H9 (cell line): ENCODE measurements around the gene ATOX1. TPM values are rescaled to one million over a fixed set of nuclear protein-coding genes. Genes with fewer than 3 reads are reported as not detected.

Source experiments
- DNase-seq: peaks from one replicate; pipeline ENCODE4 v3.0.0-alpha.2; 2017
- H2AFZ ChIP-seq: one replicate; pipeline ENCODE4 v1.6.1; 2013; ENCODE audit warnings: mild to moderate bottlenecking, low read length, control low read depth, moderate library complexity
- H2AK5ac ChIP-seq: 2 replicates; pipeline ENCODE4 v1.6.1; 2013; ENCODE audit warnings: low read length, control low read depth, mixed read lengths; ENCODE audit not compliant: insufficient read length
- H2BK120ac ChIP-seq: one replicate; pipeline ENCODE4 v1.6.1; 2013; ENCODE audit warnings: low read depth, mild to moderate bottlenecking, low read length, control low read depth, inconsistent platforms; ENCODE audit not compliant: poor library complexity, severe bottlenecking
- H2BK12ac ChIP-seq: 2 replicates; pipeline ENCODE4 v1.6.1; 2013; ENCODE audit warnings: low read length, control low read depth, mixed read lengths, low read depth; ENCODE audit not compliant: insufficient read length
- H2BK15ac ChIP-seq: 2 replicates; pipeline ENCODE4 v1.6.1; 2013; ENCODE audit warnings: low read depth, low read length, control low read depth
- H2BK20ac ChIP-seq: one replicate; pipeline ENCODE4 v1.6.1; 2013; ENCODE audit warnings: low read depth, mild to moderate bottlenecking, low read length, control low read depth, inconsistent platforms; ENCODE audit not compliant: poor library complexity, severe bottlenecking
- H2BK5ac ChIP-seq: 2 replicates; pipeline ENCODE4 v1.6.1; 2013; ENCODE audit warnings: low read length, control low read depth, mixed read lengths; ENCODE audit not compliant: insufficient read length
- H3K14ac ChIP-seq: 2 replicates; pipeline ENCODE4 v1.6.1; 2013; ENCODE audit warnings: low read length, control low read depth; ENCODE audit not compliant: insufficient read depth
- H3K18ac ChIP-seq: 2 replicates; pipeline ENCODE4 v1.6.1; 2013; ENCODE audit warnings: low read depth, mild to moderate bottlenecking, mixed read lengths, low read length, control low read depth; ENCODE audit not compliant: insufficient read length
- H3K23ac ChIP-seq: 2 replicates; pipeline ENCODE4 v1.6.1; 2013; ENCODE audit warnings: low read length, control low read depth, mixed read lengths, low read depth; ENCODE audit not compliant: insufficient read length
- H3K23me2 ChIP-seq: 2 replicates; pipeline ENCODE4 v1.6.1; 2013; ENCODE audit warnings: low read depth, mild to moderate bottlenecking, mixed read lengths, low read length, control low read depth; ENCODE audit not compliant: insufficient read length, poor library complexity, severe bottlenecking
- H3K27ac ChIP-seq: 2 replicates; pipeline ENCODE4 v1.5.1; 2013; ENCODE audit warnings: low read length, control low read depth, mixed read lengths, low read depth; ENCODE audit not compliant: insufficient read length
- H3K27me3 ChIP-seq: 2 replicates; pipeline ENCODE4 v1.6.1; 2013; ENCODE audit warnings: low read length, control low read depth, inconsistent platforms; ENCODE audit not compliant: insufficient read depth
- H3K4ac ChIP-seq: 2 replicates; pipeline ENCODE4 v1.6.1; 2013; ENCODE audit warnings: low read depth, mild to moderate bottlenecking, control low read depth, inconsistent platforms, low read length, moderate library complexity
- H3K4me1 ChIP-seq: 2 replicates; pipeline ENCODE4 v1.6.1; 2013; ENCODE audit warnings: low read length, control low read depth, inconsistent platforms; ENCODE audit not compliant: insufficient read depth
- H3K4me2 ChIP-seq: 2 replicates; pipeline ENCODE4 v1.6.1; 2013; ENCODE audit warnings: low read length, control low read depth, mixed read lengths; ENCODE audit not compliant: insufficient read length, insufficient read depth
- H3K56ac ChIP-seq: 2 replicates; pipeline ENCODE4 v1.6.1; 2013; ENCODE audit warnings: low read depth, mild to moderate bottlenecking, mixed read lengths, low read length, control low read depth; ENCODE audit not compliant: insufficient read length
- H3K79me1 ChIP-seq: 2 replicates; pipeline ENCODE4 v1.6.1; 2013; ENCODE audit warnings: low read depth, mild to moderate bottlenecking, moderate library complexity, low read length, control low read depth, inconsistent platforms; ENCODE audit not compliant: insufficient read depth, poor library complexity, severe bottlenecking
- H3K79me2 ChIP-seq: 2 replicates; pipeline ENCODE4 v1.6.1; 2013; ENCODE audit warnings: low read length, control low read depth, inconsistent platforms; ENCODE audit not compliant: insufficient read depth
- H3K9ac ChIP-seq: 2 replicates; pipeline ENCODE4 v1.6.1; 2013; ENCODE audit warnings: low read length, control low read depth, mixed read lengths; ENCODE audit not compliant: insufficient read length; ENCODE audit errors: extremely low read depth
- H3K9me3 ChIP-seq: one replicate; pipeline ENCODE4 v1.6.1; 2013; ENCODE audit warnings: low read depth, low read length, inconsistent platforms; ENCODE audit not compliant: control insufficient read depth
- H3T11ph ChIP-seq: one replicate; pipeline ENCODE4 v1.6.1; 2013; ENCODE audit warnings: mild to moderate bottlenecking, low read length, control low read depth, inconsistent platforms
- H4K20me1 ChIP-seq: one replicate; pipeline ENCODE4 v1.6.1; 2013; ENCODE audit not compliant: control insufficient read depth, insufficient read length, insufficient read depth
- H4K5ac ChIP-seq: 2 replicates; pipeline ENCODE4 v1.6.1; 2013; ENCODE audit warnings: low read depth, mild to moderate bottlenecking, mixed read lengths, low read length, control low read depth; ENCODE audit not compliant: insufficient read length
- H4K8ac ChIP-seq: replicated peaks from 2 replicates; pipeline ENCODE4 v1.6.1; 2013; ENCODE audit warnings: low read length, control low read depth, mixed read lengths, low read depth; ENCODE audit not compliant: insufficient read length
- H4K91ac ChIP-seq: 2 replicates; pipeline ENCODE4 v1.6.1; 2013; ENCODE audit warnings: low read depth, mild to moderate bottlenecking, moderate library complexity, mixed read lengths, low read length, control low read depth; ENCODE audit not compliant: insufficient read length
- H3K27ac Mint-ChIP-seq, 3 experiments: 2 replicates in 2 of 3; 3 replicates in 1 of 3; pipeline ENCODE4 v1.8.0; 2020 to 2021; ENCODE audit warnings: mixed read lengths in 3 of 3, mild to moderate bottlenecking in 1 of 3, moderate library complexity in 1 of 3
- H3K27me3 Mint-ChIP-seq: 2 replicates; pipeline ENCODE4 v1.8.0; 2021; ENCODE audit warnings: low read depth, mild to moderate bottlenecking, moderate library complexity, mixed read lengths
- H3K36me3 Mint-ChIP-seq, 3 experiments: 2 replicates in 2 of 3; 3 replicates in 1 of 3; pipeline ENCODE4 v1.8.0; 2020 to 2021; ENCODE audit warnings: low read depth in 3 of 3, mixed read lengths in 3 of 3; ENCODE audit not compliant: insufficient read depth in 1 of 3
- H3K4me1 Mint-ChIP-seq, 2 experiments: 2 replicates each; pipeline ENCODE4 v1.8.0; 2020; ENCODE audit warnings: mixed read lengths in 2 of 2
- H3K4me3 Mint-ChIP-seq, 2 experiments: 2 replicates in 1 of 2; 3 replicates in 1 of 2; pipeline ENCODE4 v1.8.0; 2020 to 2021; ENCODE audit warnings: mild to moderate bottlenecking in 2 of 2, mixed read lengths in 2 of 2, moderate library complexity in 1 of 2
- H3K9me3 Mint-ChIP-seq, 2 experiments: 2 replicates in 1 of 2; 3 replicates in 1 of 2; pipeline ENCODE4 v1.8.0; 2020; ENCODE audit warnings: mild to moderate bottlenecking in 2 of 2, mixed read lengths in 2 of 2, moderate library complexity in 1 of 2
- WGBS: extraction: QIAGEN DNeasy Blood & Tissue Kit; methylation state at CpG from one replicate; pipeline ENCODE4 v1.1.7; 2013; ENCODE audit warnings: missing lambda C conversion rate, low lambda C conversion rate, mixed read lengths; ENCODE audit not compliant: insufficient read length; ENCODE audit errors: extremely low coverage; 5-methylcytosine and 5-hydroxymethylcytosine counted together
- total RNA-seq: library from RNA; stranded (reverse); gene quantifications from 2 replicates; pipeline ENCODE4 v1.2.1, GENCODE V29; 2021
- TF ChIP-seq, protein P1 (sequence below): fragments of 200-600 bp; sonication (generic); conservative IDR thresholded peaks from 3 replicates; pipeline ENCODE4 v1.8.0; 2021; ENCODE audit warnings: antibody characterized with exemption, mild to moderate bottlenecking

Gene ATOX1
- total RNA-seq, 1 experiment from 2014 or later = 75.0 TPM

DNA sequence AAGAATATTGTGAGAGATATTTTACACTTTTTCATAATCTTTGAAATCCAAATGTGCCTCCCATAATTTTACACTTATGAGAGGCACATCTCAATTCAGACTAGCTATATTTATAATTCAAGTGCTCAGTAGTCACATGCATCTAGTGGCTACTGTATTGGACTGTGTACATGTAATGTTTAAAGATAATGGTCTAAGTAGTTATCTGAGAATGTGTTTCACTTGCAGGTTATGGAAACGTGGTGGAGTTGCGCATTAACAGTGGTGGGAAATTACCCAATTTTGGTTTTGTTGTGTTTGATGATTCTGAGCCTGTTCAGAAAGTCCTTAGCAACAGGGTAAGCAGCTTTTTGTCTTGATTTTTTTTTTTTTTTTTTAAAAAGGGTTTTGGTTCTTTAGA lies 42.1 kb upstream of the ATOX1 start:
- Mint-ChIP-seq H3K4me3 (no peak overlapping the region), H3K36me3 (peaks cover 52 to 95% (median 93%) of the 10 kb centered on the region in 3 experiments), H3K27me3 (no peaks in the 10 kb centered on the region), H3K9me3 (no peaks in the 10 kb centered on the region), H3K27ac (no peak overlapping the region), H3K4me1 (no peaks in the 10 kb centered on the region)
- no CpG with 5 or more reads among the region's 2 CpGs for WGBS
- no peaks in the 10 kb centered on the region for H4K20me1 ChIP-seq
- H2BK12ac ChIP-seq = no peak overlapping the region
- H3K23me2 ChIP-seq = no peaks in the 10 kb centered on the region
- no peak overlapping the region for H2BK5ac ChIP-seq
- H4K5ac ChIP-seq = no peak overlapping the region
- TF ChIP-seq, protein P1, sequence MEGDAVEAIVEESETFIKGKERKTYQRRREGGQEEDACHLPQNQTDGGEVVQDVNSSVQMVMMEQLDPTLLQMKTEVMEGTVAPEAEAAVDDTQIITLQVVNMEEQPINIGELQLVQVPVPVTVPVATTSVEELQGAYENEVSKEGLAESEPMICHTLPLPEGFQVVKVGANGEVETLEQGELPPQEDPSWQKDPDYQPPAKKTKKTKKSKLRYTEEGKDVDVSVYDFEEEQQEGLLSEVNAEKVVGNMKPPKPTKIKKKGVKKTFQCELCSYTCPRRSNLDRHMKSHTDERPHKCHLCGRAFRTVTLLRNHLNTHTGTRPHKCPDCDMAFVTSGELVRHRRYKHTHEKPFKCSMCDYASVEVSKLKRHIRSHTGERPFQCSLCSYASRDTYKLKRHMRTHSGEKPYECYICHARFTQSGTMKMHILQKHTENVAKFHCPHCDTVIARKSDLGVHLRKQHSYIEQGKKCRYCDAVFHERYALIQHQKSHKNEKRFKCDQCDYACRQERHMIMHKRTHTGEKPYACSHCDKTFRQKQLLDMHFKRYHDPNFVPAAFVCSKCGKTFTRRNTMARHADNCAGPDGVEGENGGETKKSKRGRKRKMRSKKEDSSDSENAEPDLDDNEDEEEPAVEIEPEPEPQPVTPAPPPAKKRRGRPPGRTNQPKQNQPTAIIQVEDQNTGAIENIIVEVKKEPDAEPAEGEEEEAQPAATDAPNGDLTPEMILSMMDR = no peak
- H4K8ac ChIP-seq = no peak overlapping the region
- no peak overlapping the region for H3K9ac ChIP-seq
- H3K9me3 ChIP-seq = no peaks in the 10 kb centered on the region
- H3K18ac ChIP-seq = no peak overlapping the region
- H3K14ac ChIP-seq = no peak overlapping the region
- peaks cover 8% of the 10 kb centered on the region; the same call in 1 of the 2 replicates for H3K79me2 ChIP-seq
- no peak overlapping the region for H3T11ph ChIP-seq
- H2BK15ac ChIP-seq = no peak overlapping the region
- no peak overlapping the region for H2BK20ac ChIP-seq
- no peaks in the 10 kb centered on the region; the same call in 1 of the 2 replicates for H3K4me1 ChIP-seq
- peaks cover 9% of the 10 kb centered on the region for H3K79me1 ChIP-seq
- H3K27me3 ChIP-seq = no peaks in the 10 kb centered on the region
- DNase-seq = no peak
- no peak overlapping the region for H2BK120ac ChIP-seq
- H2AK5ac ChIP-seq = no peak overlapping the region
- no peak overlapping the region for H3K4ac ChIP-seq
- no peak overlapping the region for H3K4me2 ChIP-seq
- no peak overlapping the region for H3K27ac ChIP-seq
- no peak overlapping the region for H3K56ac ChIP-seq
- no peak overlapping the region for H3K23ac ChIP-seq
- H2AFZ ChIP-seq = no peak overlapping the region
- no peak overlapping the region for H4K91ac ChIP-seq
